NCI-H1930 (cell line): ENCODE data around the gene SLC2A1.
A peak's percentile ranks its signal among the peaks of the same experiment; 100 is the strongest.

Experiments used
- DNase-seq, 2 experiments: peaks; one replicate each; lab custom pipeline; 2025; lab: John Stamatoyannopoulos, UW

The SLC2A1 gene

DNA sequence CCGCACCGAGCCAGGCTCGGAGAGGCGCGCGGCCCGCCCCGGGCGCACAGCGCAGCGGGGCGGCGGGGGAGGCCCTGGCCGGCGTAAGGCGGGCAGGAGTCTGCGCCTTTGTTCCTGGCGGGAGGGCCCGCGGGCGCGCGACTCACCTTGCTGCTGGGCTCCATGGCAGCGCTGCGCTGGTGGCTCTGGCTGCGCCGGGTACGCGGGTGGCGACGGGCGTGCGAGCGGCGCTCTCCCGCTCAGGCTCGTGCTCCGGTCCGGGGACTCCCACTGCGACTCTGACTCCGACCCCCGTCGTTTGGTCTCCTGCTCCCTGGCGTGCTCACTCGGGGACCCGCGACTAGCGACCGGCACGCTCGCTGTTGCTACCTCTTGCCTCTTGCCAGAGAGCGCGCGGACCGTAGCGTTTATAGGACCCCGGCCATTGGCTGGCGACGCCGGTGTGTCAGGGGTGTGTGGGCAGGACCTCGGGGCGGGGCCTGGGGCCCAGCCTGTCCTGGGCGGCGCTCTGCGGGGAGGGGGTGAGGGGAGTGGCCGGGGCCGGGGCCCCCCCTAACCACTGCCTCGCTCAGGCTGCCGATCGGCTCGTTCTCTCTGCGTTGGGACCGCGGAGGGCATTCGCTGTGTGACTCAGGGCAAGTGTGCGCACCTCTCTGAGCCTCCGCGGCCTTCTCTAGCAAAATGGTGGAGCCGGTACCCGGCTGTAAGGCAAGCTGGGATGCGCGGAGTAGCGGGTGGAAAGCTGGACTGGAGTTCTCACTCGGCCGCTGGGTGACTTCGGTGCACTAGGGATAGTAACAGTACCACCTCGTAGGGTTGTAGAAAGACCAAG, at the start of gene SLC2A1:
SLC2A1 (minus strand) TSS at position 381 of the 832 bp plus-strand sequence; CDS start at position 164, 217 bp downstream.
- peak; percentile 77 to 80 for DNase-seq

DNA sequence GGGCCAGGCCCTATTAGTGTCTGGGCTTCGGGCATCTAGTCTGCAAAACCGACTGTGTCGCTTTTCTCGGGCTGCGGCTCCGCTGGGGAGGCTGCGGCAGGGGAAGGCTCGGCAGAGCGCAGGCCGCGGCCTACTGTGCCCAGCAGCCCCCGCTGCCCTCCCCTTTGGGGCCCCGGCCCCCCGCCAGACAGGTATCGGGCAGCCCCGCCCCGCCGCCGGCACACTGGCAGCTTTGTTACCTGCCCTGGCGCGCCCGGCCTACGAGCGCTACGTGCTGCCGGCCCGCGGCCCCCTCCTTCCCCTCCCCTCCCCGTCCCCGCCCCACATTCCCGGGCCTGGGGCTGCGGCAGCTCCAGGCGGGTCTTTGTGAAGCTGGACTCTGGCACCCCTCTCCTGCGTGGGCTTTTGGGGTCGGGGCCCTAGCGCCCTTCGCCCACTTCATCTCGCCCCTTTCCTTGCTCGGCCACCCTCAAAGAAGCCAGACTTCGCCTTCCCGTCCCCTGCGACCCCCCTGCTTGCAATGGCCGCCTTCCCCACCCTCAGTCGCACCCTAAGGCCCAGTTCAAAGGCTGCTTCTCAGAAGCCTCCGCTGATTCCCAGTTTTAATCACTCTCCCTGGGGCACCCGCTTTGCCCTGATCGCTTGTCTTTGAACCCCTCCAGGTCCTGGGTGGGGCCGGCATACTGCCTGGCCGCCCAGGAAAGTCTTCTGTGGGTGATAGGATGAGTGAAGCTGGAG, 48.9 kb upstream of the SLC2A1 start:
- DNase-seq = no peak

DNA sequence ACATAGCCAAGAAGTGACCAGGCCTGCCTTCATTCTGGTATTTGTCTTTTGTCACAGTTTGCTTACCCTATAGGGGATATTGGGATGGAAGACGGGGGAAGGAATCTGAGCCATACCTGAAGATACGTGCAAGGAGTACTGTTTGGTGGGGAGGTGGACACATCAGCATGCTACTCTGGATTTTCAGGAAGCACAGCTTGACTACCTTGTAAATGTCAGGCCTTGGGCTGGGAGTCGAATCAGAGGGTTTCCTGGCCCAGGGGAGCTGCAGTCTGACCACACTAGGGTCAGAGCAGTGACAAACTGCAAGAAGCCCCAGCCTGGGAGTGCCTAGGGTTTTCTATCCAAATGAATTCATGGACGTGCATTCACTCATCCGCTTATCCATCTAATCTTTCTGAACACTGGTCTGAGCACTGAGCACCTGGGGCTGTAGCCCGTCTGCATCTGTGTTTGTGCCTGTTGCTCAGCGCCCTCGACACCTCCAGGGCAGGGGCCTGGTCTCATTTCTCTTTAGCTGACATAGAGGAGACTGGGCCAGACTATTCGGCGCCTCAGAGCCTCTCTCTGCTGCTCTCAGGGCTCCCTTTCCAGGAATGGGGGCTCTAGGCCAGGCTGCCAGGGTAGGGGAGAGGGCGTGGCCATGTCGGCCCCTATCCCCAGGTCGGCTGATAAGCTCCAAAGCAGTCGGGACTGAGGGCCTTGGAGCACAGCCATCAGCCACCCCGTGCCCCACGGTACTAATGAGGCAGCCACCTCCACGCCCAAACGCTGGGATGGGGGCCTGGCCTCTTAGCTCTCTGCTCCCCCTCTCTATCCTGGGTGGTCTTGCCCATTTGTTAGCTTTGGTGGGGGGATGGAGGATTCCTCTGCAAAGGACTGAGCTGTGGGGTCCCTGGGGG, 47.0 kb upstream of the SLC2A1 start:
- DNase-seq = no peak

DNA sequence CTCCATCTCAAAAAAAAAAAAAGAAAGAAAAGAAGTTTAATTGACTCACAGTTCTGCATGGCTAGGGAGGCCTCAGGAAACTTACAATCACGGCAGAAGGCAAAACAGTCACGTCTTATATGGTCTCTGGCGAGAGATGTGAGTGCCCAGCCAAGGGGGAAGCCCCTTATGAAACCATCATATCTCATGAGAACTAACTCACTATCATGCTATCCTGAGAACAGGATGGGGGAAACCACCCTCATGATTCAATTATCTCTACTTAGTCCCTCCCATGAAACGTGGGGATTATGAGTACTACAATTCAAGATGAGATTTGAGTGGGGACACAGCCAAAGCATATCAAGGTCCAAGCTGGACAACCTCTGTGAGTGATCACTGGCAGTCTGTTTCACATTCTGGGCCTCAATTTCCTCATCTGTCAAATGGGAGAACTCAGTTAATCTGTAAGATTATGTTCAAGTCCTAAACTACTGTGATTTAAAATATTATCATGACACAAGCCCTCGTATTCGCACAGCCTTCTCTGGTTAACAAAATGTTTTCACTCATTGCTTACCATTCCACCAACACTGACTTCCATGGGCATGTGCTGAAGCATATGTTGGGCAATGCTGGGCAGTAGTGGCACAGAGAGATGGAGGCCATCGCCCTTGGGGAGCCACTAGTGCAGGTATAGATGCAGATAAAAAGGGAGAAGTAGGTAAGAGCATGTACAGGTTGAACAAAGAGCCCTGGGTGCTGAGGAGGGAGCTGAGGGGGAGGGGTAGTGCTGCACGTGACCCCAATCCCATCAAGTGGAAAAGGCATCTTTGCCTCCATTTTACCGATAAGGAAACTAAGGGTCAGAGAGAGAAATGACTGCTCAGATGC, 46.2 kb upstream of the SLC2A1 start:
- no peak for DNase-seq

DNA sequence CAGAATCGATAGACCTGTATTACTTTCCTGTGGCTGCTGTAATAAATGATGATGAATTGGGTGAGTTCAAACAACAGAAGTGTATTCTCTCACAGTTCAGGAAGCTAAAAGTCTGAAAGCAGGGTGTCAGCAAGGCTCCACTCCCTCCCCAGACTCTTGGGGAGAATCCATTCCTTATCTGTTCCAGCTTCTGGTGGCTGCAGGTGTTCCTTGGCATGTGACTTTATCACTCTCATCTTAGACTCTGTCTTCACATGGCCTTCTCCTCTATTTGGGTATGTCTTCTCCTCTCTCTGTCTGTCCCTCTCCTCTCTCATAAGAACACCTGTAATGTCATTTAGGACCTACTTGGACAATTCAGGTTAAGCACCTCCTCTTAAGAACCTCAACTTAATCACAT, 44.1 kb upstream of the SLC2A1 start:
- DNase-seq = no peak

DNA sequence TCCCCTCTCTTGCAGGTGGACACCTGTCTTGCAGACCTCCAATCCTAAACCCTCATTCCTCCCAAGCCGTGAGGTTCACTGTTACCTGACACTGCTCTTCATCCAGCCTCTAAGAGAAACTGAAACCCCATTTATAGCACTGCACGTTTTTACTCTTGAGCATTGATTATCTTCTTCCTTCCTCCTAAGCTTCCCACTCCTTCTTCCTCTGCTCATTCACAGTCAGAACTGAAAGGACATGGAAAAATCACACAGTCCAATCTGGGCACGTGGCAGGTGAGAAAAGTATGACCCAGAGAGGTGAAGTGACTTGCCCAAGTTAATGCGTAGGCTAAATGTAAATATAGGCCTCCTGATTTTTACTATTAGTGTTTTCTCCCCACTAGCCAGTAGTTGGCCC, 43.4 kb upstream of the SLC2A1 start:
- DNase-seq = no peak

DNA sequence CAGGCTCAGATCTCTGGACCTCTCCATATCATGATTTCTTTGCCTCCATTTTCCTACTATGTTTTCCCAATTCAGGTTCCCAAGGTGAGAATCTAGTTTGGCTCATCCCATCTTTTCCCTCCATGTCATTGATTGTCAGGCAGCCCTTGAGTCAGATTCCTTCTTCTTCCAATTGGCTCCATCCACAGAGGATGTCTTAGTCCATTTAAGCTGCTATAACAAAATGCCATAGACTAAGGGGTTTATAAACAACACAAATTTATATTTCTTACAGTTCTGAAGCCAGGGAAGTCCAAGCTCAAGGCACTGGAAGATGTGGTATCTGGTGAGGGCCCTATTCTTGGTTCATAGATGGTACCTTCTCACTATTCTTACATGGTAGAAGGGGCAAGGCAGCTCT, 42.8 kb upstream of the SLC2A1 start:
- no peak for DNase-seq

DNA sequence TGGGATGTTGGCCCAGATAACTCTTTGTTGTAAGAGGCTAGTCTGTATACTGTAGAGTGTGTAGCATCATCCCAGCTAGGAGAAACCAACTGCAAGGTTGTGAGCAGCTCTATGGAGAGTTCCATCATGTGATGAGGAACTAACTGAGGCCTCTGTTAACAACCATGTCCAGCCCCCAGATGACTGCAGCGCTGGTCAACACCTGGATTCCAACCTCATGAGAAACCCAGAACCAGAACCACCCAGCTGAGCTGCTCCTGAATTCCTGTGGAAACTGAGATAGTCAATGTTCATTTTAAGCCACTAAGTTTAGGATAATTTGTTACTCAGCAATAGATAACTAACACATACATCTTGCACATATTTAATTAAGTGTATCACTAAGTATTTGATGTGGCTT, 41.6 kb upstream of the SLC2A1 start:
- no peak for DNase-seq

DNA sequence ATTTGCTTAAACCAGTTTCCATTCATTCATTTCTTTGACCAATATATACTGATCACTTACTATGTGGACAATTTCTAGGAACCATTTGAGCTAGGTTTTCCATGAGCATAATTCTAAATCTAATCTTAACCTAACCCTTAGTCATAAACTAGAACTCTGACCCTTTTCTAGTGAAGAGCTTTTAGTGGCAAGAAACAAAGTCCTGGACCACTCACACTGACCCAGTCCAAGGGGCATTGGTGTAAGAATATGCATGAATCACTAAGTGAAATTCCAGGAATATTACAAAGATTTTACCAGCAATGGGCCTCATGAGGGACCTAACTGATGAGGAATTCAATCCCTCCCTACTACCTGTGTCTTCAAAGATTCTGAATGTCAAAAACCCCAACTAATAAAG, 40.6 kb upstream of the SLC2A1 start:
- no peak for DNase-seq

DNA sequence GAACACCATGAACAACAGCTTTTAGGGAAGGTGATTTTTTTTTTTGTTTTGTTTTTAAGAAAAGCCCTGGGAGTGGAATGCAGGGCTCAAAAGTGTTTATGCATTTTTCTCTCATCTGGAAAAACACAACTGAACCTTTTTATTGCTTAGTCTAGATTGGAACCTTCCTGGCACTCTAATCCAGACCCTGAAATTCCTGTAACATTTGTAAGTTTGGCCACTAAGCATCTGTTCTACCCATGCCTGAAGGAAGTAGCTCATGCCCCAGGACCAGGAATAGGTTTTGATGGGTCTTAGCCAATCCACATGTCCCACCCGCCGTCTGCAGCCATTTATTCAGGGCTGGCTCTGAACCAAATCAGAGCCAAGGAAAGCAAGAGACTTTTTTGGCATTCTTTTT, 39.7 kb upstream of the SLC2A1 start:
- no peak for DNase-seq

DNA sequence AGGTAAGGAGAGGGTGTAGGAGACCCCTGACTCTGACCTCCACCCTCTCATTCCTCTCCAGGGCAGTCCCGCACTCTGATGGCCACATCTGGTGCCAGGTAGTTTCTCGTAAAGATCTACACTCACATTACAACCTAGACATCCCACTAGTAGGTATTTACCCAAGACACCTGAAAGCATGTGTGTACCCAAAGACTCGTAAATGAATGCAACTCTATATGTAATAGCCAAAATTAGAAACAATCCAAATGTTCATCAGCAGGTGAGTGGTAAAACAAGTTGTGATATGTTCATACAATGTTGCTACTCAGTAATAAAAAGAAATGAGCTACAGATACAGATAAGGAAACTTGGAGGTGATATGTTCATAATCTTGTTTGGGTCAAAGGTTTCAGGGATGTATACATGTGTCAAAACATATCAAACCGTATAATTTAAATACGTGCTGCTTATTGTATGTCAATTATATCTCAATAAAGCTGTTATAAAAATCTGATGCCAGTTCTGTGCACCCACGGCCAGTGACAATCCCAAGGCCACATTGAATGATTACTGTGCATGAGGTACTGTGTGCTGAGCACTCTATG, 37.8 kb upstream of the SLC2A1 start:
- no peak for DNase-seq

DNA sequence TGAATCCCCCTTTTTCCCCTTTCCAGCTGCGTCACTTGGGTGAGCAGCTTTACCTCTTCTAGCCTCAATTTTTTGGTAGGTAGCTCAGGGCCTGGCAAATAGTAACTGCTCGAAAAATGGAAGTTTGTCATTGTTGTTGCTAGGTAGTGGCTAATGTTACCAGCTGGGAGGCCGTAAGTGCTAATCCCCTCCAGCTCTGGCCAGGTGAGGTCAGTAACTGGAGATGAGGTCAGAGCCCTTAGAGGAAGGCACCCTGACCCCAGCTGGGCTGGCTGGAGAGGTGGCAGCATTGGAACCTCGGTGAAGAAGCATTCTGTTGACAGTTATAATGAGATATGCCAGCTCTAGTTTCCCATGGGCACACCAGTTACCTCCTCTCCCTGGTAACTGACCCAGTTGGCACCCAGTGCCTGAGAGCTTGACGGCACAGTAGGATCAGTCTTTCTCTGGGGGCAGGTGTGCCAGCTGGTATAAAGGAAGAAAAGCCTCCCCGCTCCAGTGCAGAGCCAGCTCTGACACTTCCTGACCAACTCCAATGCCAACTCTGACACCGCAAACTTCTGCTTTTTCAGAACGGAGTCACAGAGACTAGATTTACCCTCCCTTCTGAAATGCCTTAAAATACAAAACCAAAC, 35.0 kb upstream of the SLC2A1 start:
- DNase-seq = no peak

DNA sequence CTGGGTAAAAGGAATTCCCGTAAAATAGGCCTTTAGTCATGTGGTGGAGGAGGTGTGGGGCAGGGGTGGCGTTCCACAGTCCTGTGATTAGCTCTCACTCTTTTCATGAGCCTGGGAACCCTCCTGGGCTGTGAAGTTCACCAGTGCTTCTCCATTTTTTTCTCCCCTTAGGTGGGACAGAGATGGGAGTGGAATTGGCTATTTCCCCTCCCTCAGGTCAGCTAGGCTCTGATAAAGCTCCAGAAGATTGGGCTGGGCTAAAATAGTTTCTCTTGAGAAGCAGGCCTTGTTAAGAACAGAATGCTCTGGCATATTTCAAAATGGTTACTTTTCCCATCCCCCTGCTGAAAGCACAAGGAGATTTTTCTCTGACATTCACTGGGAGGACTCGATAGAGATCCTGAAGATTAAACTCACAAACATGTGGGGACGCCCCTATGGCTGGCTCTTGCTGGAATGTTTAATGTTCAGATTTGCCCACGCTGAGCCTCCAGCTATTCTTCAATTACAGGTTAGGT, 33.4 kb upstream of the SLC2A1 start:
- no peak for DNase-seq

DNA sequence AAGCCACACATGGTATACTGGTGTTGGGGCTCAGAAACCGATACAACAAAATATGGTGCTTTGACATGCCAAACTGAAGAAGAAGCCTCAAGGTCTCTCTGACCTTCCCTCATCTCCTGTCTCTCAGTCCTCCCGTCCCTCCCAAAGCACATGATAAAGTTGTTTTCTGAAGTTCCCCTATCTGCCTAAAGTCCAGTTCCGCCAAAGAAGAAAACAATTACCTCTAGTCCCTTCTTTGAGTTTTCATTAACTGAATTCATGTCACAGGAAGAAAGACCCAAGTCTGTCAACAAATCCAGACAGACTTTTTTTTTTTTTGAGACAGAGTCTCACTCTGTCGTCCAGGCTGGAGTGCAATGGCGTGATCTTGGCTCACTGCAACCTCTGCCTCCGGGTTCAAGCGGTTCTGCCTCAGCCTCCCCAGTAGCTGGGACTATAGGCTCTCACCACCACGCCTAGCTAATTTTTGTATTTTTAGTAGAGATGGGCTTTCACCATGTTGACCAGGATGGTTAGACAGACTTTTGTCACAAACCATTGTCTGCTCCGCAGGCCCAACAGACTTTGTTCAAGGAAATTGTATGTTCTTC, 32.2 kb upstream of the SLC2A1 start:
- DNase-seq = no peak

DNA sequence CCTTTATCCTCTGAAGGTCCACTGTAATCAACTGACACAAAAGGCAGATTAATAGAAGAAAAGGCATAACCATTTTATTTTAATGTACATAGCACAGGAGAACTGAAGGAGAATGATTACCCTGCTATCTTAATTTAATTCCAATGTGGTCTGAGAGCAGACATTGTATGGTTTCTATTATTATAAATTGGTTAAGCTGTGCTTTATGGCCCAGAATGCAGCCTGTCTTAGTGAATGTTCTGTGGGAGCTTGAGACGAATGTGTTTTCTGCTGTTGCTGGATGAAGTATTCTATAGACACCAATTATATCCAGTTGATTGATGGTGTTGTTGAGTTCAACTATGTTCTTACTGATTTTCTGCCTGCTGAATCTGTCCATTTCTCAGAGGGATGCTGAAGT, 25.0 kb upstream of the SLC2A1 start:
- no peak for DNase-seq

DNA sequence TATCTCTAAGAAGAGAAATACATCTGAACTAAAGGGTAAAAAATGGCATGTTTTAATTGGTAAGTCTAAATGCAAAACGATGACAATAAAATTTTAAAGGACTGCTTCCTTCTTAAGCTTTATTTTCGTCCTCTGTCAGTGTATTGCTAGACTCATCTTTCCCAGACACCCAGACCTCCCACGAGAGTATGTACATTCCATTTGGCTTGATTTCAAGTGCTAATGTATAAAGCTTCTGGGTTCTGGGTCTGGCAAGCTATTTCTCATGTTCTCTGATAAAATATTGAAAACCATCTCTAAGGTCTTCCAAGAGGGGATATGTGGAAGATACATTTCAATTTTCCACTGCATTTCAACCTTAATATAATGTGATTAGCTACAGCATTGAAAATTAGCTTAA, 24.6 kb upstream of the SLC2A1 start:
- no peak for DNase-seq

DNA sequence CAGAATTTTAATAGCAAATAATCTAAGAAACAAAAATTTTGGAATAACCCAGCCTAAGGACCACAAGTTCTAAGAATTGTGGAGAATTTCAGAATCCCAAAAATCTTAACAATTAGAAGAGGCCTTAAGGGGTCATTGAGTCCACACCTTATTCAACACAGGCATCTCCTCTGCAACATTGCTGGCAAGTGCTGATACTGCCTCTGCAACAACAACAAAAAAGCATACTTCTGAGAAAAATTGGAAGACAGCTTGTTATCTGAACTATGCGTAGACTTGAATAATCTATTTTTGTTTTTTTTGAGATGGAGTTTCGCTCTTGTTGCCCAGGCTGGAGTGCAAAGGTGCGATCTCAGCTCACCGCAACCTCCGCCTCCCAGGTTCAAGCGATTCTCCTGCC, 24.0 kb upstream of the SLC2A1 start:
- no peak for DNase-seq

DNA sequence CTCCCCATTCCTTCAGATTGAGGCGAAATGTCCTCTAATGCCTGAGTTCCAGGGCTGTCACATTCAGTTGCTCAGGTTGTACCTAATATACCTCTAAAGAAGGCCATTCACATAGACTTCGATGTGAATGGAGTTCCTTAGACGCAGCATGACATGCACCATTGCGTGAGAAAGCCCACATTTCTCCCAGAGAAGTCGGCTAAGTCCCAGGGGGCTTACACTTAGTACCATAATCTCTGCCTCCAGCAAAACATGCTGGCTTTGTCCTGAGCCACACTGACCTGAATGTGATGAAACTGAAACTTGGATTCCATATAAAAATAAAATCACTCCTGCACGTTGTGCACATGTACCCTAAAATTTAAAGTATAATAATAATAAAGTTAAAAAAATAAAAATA, 23.2 kb upstream of the SLC2A1 start:
- no peak for DNase-seq

DNA sequence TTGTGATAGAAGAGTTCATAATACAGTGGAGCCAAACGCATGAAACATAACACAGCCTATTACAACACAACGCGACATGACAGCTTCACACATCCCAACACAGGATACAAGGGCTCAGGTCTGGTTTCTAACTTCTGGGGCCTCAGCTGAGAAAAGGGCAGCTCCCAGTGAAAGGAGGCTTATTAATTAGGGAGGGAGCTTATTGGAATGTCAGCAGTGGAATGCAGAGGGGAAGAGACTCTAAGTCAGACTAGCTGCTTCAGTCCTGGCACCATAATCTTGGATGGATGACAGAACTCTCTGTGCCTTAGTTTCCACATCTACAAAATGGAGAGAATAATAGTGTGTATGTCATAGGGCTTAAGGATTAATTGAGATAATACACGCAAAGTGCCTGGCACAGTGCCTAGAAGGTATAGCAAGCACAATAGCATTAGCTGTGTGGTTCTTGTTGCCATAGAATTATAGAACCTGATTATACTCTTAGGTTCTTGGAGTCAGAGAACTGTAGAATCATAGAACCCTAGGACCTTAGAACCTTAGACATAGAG, 22.7 kb upstream of the SLC2A1 start:
- DNase-seq = no peak
